Smooth muscle cell (in vitro differentiated cells): ENCODE data around the gene KAZALD1. TPM values are rescaled to one million over a fixed set of nuclear protein-coding genes. Genes with fewer than 3 reads are reported as not detected.

Experiments used
- DNase-seq: peaks from one replicate; lab custom pipeline; 2025; ENCODE audit not compliant: unreplicated experiment; lab: John Stamatoyannopoulos, UW
- H2AFZ ChIP-seq: fragments of 200-600 bp; sonication (generic); 2 replicates; pipeline ENCODE4 v1.6.0; 2016; ENCODE audit warnings: antibody characterized with exemption, low read depth, mild to moderate bottlenecking
- H3F3A ChIP-seq: fragments of 200-600 bp; sonication (generic); 2 replicates; pipeline ENCODE4 v1.6.0; 2017; ENCODE audit warnings: antibody characterized with exemption, low read depth
- H3K27ac ChIP-seq: fragments of 200-600 bp; sonication (generic); 2 replicates; pipeline ENCODE4 v1.5.1; 2016; ENCODE audit warnings: low read depth, mild to moderate bottlenecking
- H3K27me3 ChIP-seq: fragments of 200-600 bp; sonication (generic); 2 replicates; pipeline ENCODE4 v1.6.1; 2016; ENCODE audit warnings: low read depth, mild to moderate bottlenecking
- H3K36me3 ChIP-seq: fragments of 200-600 bp; sonication (generic); 2 replicates; pipeline ENCODE4 v1.5.1; 2016; ENCODE audit warnings: low read depth
- H3K4me1 ChIP-seq: fragments of 200-600 bp; sonication (generic); 2 replicates; pipeline ENCODE4 v1.5.1; 2016; ENCODE audit warnings: low read depth
- H3K4me2 ChIP-seq: fragments of 200-600 bp; sonication (generic); 2 replicates; pipeline ENCODE4 v1.6.0; 2016; ENCODE audit warnings: mild to moderate bottlenecking
- H3K4me3 ChIP-seq: fragments of 200-600 bp; sonication (generic); 2 replicates; pipeline ENCODE4 v1.5.1; 2016; ENCODE audit warnings: mild to moderate bottlenecking
- H3K79me2 ChIP-seq: fragments of 200-600 bp; sonication (generic); 2 replicates; pipeline ENCODE4 v1.6.0; 2016; ENCODE audit warnings: low read depth, mild to moderate bottlenecking
- H3K9ac ChIP-seq: fragments of 200-600 bp; sonication (generic); 2 replicates; pipeline ENCODE4 v1.6.0; 2016; ENCODE audit warnings: low read depth
- H3K9me3 ChIP-seq: fragments of 200-600 bp; sonication (generic); replicated peaks from 2 replicates; pipeline ENCODE4 v1.5.1; 2016; ENCODE audit warnings: low read depth
- H4K20me1 ChIP-seq: fragments of 200-600 bp; sonication (generic); 2 replicates; pipeline ENCODE4 v1.6.0; 2016; ENCODE audit warnings: low read depth
- WGBS: methylation state at CpG from one replicate; pipeline ENCODE4 v1.1.7; 2016; ENCODE audit warnings: low lambda C conversion rate; 5-methylcytosine and 5-hydroxymethylcytosine counted together
- polyA plus RNA-seq: library from polyadenylated mRNA; unstranded; fragments of >200 nt; fragmentation: Nextera tagmentation; extraction: Ambion mirVana; gene quantifications from 2 replicates; pipeline ENCODE4 v1.2.1, GENCODE V29; 2016
- total RNA-seq: library from RNA; depleted of rRNA; stranded (reverse); fragments of >200 nt; gene quantifications from 2 replicates; pipeline ENCODE4 v1.2.3, GENCODE V29; 2014
- TF ChIP-seq, protein P1 (sequence below): fragments of 200-600 bp; sonication (generic); IDR thresholded peaks from 2 replicates; pipeline ENCODE4 v1.5.1; 2017; ENCODE audit warnings: borderline replicate concordance, mild to moderate bottlenecking, antibody characterized with exemption; ENCODE audit not compliant: insufficient read depth, poor library complexity, severe bottlenecking

KAZALD1 gene
- total and polyA plus RNA-seq, 2 experiments from 2014 or later: 13.1 to 20.4 TPM

- Histone ChIP-seq H4K20me1 (no peaks in the 10 kb centered on the region), H3K9me3 (no peaks in the 10 kb centered on the region), H3K4me1 (no peaks in the 10 kb centered on the region), H3K36me3 (no peaks in the 10 kb centered on the region), H3K79me2 (no peaks in the 10 kb centered on the region), H2AFZ (no peak overlapping the region), H3K9ac (no peak overlapping the region), H3F3A (no peaks in the 10 kb centered on the region), H3K4me3 (no peak overlapping the region), H3K27ac (no peak overlapping the region), H3K27me3 (peaks cover 42% of the 10 kb centered on the region), H3K4me2 (no peak overlapping the region)
- TF ChIP-seq, protein P1, sequence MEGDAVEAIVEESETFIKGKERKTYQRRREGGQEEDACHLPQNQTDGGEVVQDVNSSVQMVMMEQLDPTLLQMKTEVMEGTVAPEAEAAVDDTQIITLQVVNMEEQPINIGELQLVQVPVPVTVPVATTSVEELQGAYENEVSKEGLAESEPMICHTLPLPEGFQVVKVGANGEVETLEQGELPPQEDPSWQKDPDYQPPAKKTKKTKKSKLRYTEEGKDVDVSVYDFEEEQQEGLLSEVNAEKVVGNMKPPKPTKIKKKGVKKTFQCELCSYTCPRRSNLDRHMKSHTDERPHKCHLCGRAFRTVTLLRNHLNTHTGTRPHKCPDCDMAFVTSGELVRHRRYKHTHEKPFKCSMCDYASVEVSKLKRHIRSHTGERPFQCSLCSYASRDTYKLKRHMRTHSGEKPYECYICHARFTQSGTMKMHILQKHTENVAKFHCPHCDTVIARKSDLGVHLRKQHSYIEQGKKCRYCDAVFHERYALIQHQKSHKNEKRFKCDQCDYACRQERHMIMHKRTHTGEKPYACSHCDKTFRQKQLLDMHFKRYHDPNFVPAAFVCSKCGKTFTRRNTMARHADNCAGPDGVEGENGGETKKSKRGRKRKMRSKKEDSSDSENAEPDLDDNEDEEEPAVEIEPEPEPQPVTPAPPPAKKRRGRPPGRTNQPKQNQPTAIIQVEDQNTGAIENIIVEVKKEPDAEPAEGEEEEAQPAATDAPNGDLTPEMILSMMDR: no peak
- DNase-seq: no peak
- 67% methylated on average over 6 of the region's 6 CpGs for WGBS
These were observed 49.2 kb downstream of the KAZALD1 start for GRCh38 chr10:101110856-101111523.

DNA sequence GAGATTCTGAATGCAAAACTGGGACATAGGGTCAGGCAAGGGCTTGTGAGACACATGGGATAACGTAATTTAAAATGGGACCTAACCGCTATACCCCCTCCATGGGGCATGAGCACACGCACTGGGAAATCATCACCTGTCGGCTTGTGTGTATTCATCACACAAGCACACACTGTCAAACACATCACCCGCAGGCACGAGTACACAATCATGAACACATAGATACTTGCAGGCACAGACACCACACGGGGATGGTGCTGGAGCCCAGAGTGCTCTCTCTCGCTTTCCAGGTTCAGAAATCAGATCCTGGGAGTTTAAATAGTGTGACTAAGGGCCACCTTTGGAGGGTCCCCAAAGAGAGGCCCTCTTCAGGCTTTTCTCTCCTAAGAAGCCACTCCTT is 49.8 kb downstream of the KAZALD1 start:
- Histone ChIP-seq H2AFZ (no peak overlapping the region), H3K27ac (no peak overlapping the region), H3K4me3 (no peak overlapping the region), H3K9ac (no peak overlapping the region), H3K36me3 (no peaks in the 10 kb centered on the region), H3F3A (no peaks in the 10 kb centered on the region), H3K27me3 (peaks cover 47% of the 10 kb centered on the region), H3K4me2 (no peak overlapping the region), H3K9me3 (no peaks in the 10 kb centered on the region), H3K79me2 (no peaks in the 10 kb centered on the region), H3K4me1 (no peaks in the 10 kb centered on the region), H4K20me1 (no peaks in the 10 kb centered on the region)
- 89% methylated on average over 8 of the region's 8 CpGs for WGBS
- no peak for DNase-seq
- TF ChIP-seq, protein P1: no peak

- TF ChIP-seq, protein P1: no peak
- WGBS: 59% methylated on average over 12 of the region's 12 CpGs
- no peaks in the 10 kb centered on the region for H3K4me1 ChIP-seq
- no peaks in the 10 kb centered on the region for H3F3A ChIP-seq
- H3K27ac ChIP-seq: no peak overlapping the region
- peaks cover 62% of the 10 kb centered on the region for H3K27me3 ChIP-seq
- H3K36me3 ChIP-seq: no peaks in the 10 kb centered on the region
- H3K9ac ChIP-seq: no peak overlapping the region
- no peak overlapping the region for H3K4me2 ChIP-seq
- H2AFZ ChIP-seq: no peak overlapping the region
- no peaks in the 10 kb centered on the region for H3K79me2 ChIP-seq
- no peaks in the 10 kb centered on the region for H3K9me3 ChIP-seq
- DNase-seq: no peak
- no peak overlapping the region for H3K4me3 ChIP-seq
- no peaks in the 10 kb centered on the region for H4K20me1 ChIP-seq
These were observed 51.2 kb downstream of the KAZALD1 start for GRCh38 chr10:101112799-101113594.
